CD14-positive monocyte (primary cell): Measurements from ENCODE around the gene LNPEP. TPM values are rescaled to one million over a fixed set of nuclear protein-coding genes. Genes with fewer than 3 reads are reported as not detected.

Experiments used
- DNase-seq, 3 donors: peaks; one replicate each; pipeline ENCODE4 v3.0.0-alpha.2; 2011 to 2022
- H2AFZ ChIP-seq: 2 replicates; pipeline ENCODE4 v1.6.0; 2012; ENCODE audit warnings: mild to moderate bottlenecking, low read depth, low read length, inconsistent platforms; ENCODE audit not compliant: insufficient read depth, poor library complexity, severe bottlenecking
- H3K27ac ChIP-seq, 2 donors: 1 replicate in 1 of 2; 2 replicates in 1 of 2; pipeline ENCODE4 v1.5.1; 2012 to 2013; ENCODE audit warnings: low read length in 2 of 2, control low read depth in 1 of 2, inconsistent platforms in 1 of 2, low read depth in 1 of 2, mild to moderate bottlenecking in 1 of 2
- H3K27me3 ChIP-seq, 2 donors: one replicate each; pipeline versions ENCODE4 v1.6.0 to v1.6.1; 2011 to 2013; ENCODE audit warnings: low read length in 2 of 2; ENCODE audit not compliant: control insufficient read depth in 2 of 2, insufficient read depth in 2 of 2
- H3K36me3 ChIP-seq, 2 donors: replicated peaks in 1 of 2; 1 replicate in 1 of 2; 2 replicates in 1 of 2; pipeline versions ENCODE4 v1.5.1 to v1.6.1; 2012 to 2013; ENCODE audit warnings: low read length in 2 of 2, control low read depth in 1 of 2, inconsistent platforms in 1 of 2, mild to moderate bottlenecking in 1 of 2; ENCODE audit not compliant: insufficient read depth in 2 of 2, control insufficient read depth in 1 of 2
- H3K4me1 ChIP-seq, 2 donors: 1 replicate in 1 of 2; 2 replicates in 1 of 2; pipeline versions ENCODE4 v1.5.1 to v1.6.1; 2012 to 2013; ENCODE audit warnings: low read length in 2 of 2, control low read depth in 1 of 2, inconsistent platforms in 1 of 2, mild to moderate bottlenecking in 1 of 2, moderate library complexity in 1 of 2; ENCODE audit not compliant: insufficient read depth in 2 of 2, control insufficient read depth in 1 of 2
- H3K4me2 ChIP-seq: replicated peaks from 2 replicates; pipeline ENCODE3; 2012; ENCODE audit warnings: low read length, moderate library complexity, mild to moderate bottlenecking; ENCODE audit not compliant: poor library complexity, severe bottlenecking; ENCODE audit errors: extremely low read depth
- H3K4me3 ChIP-seq, 3 experiments: fragments of 200-600 bp in 1 of 3; sonication (generic) in 1 of 3; replicated peaks in 1 of 3; 1 replicate in 2 of 3; 2 replicates in 1 of 3; pipeline ENCODE4 v1.5.1; 2011 to 2013; ENCODE audit warnings: low read length in 3 of 3, mild to moderate bottlenecking in 3 of 3, control low read depth in 2 of 3, low read depth in 2 of 3, inconsistent platforms in 1 of 3, moderate library complexity in 1 of 3
- H3K79me2 ChIP-seq: 2 replicates; pipeline ENCODE4 v1.6.0; 2012; ENCODE audit warnings: mild to moderate bottlenecking, control low read depth, inconsistent platforms, low read length, moderate library complexity; ENCODE audit not compliant: insufficient read depth
- H3K9ac ChIP-seq: 2 replicates; pipeline ENCODE4 v1.6.0; 2017; ENCODE audit warnings: low read length, mild to moderate bottlenecking; ENCODE audit not compliant: insufficient read depth, poor library complexity, severe bottlenecking
- H3K9me3 ChIP-seq, 2 donors: replicated peaks in 1 of 2; 1 replicate in 1 of 2; 2 replicates in 1 of 2; pipeline versions ENCODE4 v1.5.1 to v1.6.1; 2012 to 2013; ENCODE audit warnings: low read length in 2 of 2, control low read depth in 1 of 2; ENCODE audit not compliant: control insufficient read depth in 1 of 2, insufficient read depth in 1 of 2
- H4K20me1 ChIP-seq: 2 replicates; pipeline ENCODE4 v1.6.0; 2012; ENCODE audit warnings: mild to moderate bottlenecking, low read length, control low read depth, moderate library complexity; ENCODE audit not compliant: insufficient read depth
- H3K27ac Mint-ChIP-seq, 7 donors: one replicate each; pipeline ENCODE4 v1.8.0; 2020; ENCODE audit warnings: mild to moderate bottlenecking in 7 of 7, mixed read lengths in 7 of 7, moderate library complexity in 6 of 7, inconsistent platforms in 2 of 7
- H3K27me3 Mint-ChIP-seq, 3 donors: one replicate each; pipeline ENCODE4 v1.8.0; 2021 to 2022; ENCODE audit warnings: low read depth in 3 of 3, mild to moderate bottlenecking in 3 of 3, mixed read lengths in 3 of 3, moderate library complexity in 3 of 3, inconsistent platforms in 1 of 3
- H3K36me3 Mint-ChIP-seq, 2 donors: one replicate each; pipeline ENCODE4 v1.8.0; 2020; ENCODE audit warnings: mixed read lengths in 2 of 2, inconsistent platforms in 1 of 2, mild to moderate bottlenecking in 1 of 2
- H3K4me1 Mint-ChIP-seq: one replicate; pipeline ENCODE4 v1.8.0; 2020; ENCODE audit warnings: mild to moderate bottlenecking, mixed read lengths
- H3K4me3 Mint-ChIP-seq, 2 donors: one replicate each; pipeline ENCODE4 v1.8.0; 2020; ENCODE audit warnings: mild to moderate bottlenecking in 2 of 2, mixed read lengths in 2 of 2, moderate library complexity in 1 of 2
- H3K9me3 Mint-ChIP-seq, 7 donors: one replicate each; pipeline ENCODE4 v1.8.0; 2020 to 2022; ENCODE audit warnings: mixed read lengths in 7 of 7, mild to moderate bottlenecking in 6 of 7, moderate library complexity in 6 of 7, inconsistent platforms in 2 of 7
- CTCF ChIP-seq: fragments of 200-600 bp; IDR thresholded peaks from one replicate; pipeline ENCODE4 v1.8.0; 2022; ENCODE audit warnings: antibody characterized with exemption, mild to moderate bottlenecking
- WGBS: methylation state at CpG from one replicate; pipeline ENCODE4 v1.1.5; 2013; ENCODE audit warnings: missing lambda C conversion rate; ENCODE audit not compliant: insufficient coverage; 5-methylcytosine and 5-hydroxymethylcytosine counted together
- intact Hi-C, 2 donors: fragments of 100-400 bp; cut with micrococcal nuclease; formaldehyde crosslinking; loops; one replicate each; pipeline versions ENCODE4 v1.15.0 to v1.15.1; 2023
- polyA plus RNA-seq, 3 donors: library from polyadenylated mRNA; depleted of rRNA in 1 of 3; unstranded in 2 of 3; stranded (reverse) in 1 of 3; fragments of 300-500 nt in 2 of 3; fragments of >200 nt in 1 of 3; fragmentation: Illumina TruSeq in 2 of 3; gene quantifications; 1 replicate in 2 of 3; 2 replicates in 1 of 3; pipeline ENCODE4 v1.2.3, GENCODE V29; 2012 to 2021

Gene LNPEP
- polyA plus RNA-seq, 3 donors, result 9.2 to 22.5 (median 14.5) TPM

- peaks cover 4 to 10% of the 10 kb centered on the region in 2 donors for H3K4me1 ChIP-seq
- intact Hi-C loops, result no loop called here
- peaks cover 2 to 7% (median 6%) of the 10 kb centered on the region in 3 donors for H3K27me3 Mint-ChIP-seq
- H3K4me1 Mint-ChIP-seq, result peaks cover 11% of the 10 kb centered on the region
- no peaks in the 10 kb centered on the region for H3K79me2 ChIP-seq
- peak overlapping the region in 1 of 2 donors; percentile 57 for H3K4me3 Mint-ChIP-seq
- H3K9me3 Mint-ChIP-seq, result no peaks in the 10 kb centered on the region
- TF ChIP-seq CTCF, result no peak
- H3K9me3 ChIP-seq, result no peaks in the 10 kb centered on the region
- DNase-seq, result no peak
- no peak overlapping the region for H3K4me2 ChIP-seq
- no peak overlapping the region for H2AFZ ChIP-seq
- H3K27me3 ChIP-seq, result no peaks in the 10 kb centered on the region
- H4K20me1 ChIP-seq, result no peaks in the 10 kb centered on the region
- H3K36me3 Mint-ChIP-seq, result no peaks in the 10 kb centered on the region
- H3K27ac Mint-ChIP-seq, result peak overlapping the region in 1 of 7 donors; percentile 4
- 100% methylated on average over 1 of the region's 3 CpGs for WGBS
- H3K4me3 ChIP-seq, result no peak overlapping the region
- H3K36me3 ChIP-seq, result no peaks in the 10 kb centered on the region
- no peak overlapping the region for H3K9ac ChIP-seq
- H3K27ac ChIP-seq, result no peak overlapping the region
These were observed 137.5 kb downstream of the LNPEP start for GRCh38 chr5:97073420-97073819.

- Histone ChIP-seq H3K9ac (no peak overlapping the region), H3K4me3 (no peak overlapping the region), H3K36me3 (no peaks in the 10 kb centered on the region), H3K9me3 (no peaks in the 10 kb centered on the region), H3K27ac (no peak overlapping the region), H3K4me1 (peaks cover 16 to 26% of the 10 kb centered on the region in 2 donors), H3K27me3 (no peaks in the 10 kb centered on the region), H2AFZ (no peak overlapping the region), H3K4me2 (no peak overlapping the region), H3K79me2 (no peaks in the 10 kb centered on the region), H4K20me1 (no peaks in the 10 kb centered on the region)
- no peaks in the 10 kb centered on the region for H3K9me3 Mint-ChIP-seq
- H3K27me3 Mint-ChIP-seq, result peaks cover 2 to 5% (median 3%) of the 10 kb centered on the region in 3 donors
- TF ChIP-seq CTCF, result no peak
- H3K4me3 Mint-ChIP-seq, result no peak overlapping the region
- 0% methylated on average over 2 of the region's 4 CpGs for WGBS
- H3K4me1 Mint-ChIP-seq, result peaks cover 25% of the 10 kb centered on the region
- H3K27ac Mint-ChIP-seq, result no peak overlapping the region
- DNase-seq, result no peak
- H3K36me3 Mint-ChIP-seq, result no peaks in the 10 kb centered on the region
- intact Hi-C loops, result no loop called here
These were observed 139.1 kb downstream of the LNPEP start for GRCh38 chr5:97074859-97075489.
